ENCODE results near the gene RMDN2.

RMDN2 gene

DNA sequence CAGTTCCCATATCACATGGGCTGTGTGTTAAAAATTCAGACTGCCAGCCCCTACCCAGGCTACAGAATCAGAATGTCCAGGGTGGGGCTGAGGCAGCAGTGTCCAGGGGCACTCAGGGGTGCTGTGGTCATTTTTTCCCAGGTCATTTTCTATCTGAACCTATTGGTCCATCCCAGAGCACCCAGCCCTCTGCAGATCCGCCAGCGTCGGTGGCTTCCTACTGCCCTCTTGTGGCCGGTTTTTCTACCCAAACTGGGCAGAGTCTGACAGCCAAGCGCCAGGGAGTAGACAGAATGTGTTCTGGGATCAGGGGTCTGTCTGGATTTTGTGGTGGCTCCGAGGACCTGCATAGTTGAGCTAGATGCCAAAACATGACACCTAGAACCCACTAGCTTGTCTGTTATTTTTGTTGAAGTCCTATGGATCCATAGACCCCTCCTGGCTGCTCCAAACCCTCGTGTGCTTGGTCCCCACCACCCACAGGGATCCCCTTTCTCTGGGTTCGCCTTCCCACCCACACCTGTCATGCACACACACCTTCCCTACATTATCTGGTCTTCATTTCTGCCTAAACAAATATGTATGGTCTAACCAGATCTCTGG, 34.1 kb upstream of the RMDN2 start (continued):
- TF ChIP-seq, protein P1, sequence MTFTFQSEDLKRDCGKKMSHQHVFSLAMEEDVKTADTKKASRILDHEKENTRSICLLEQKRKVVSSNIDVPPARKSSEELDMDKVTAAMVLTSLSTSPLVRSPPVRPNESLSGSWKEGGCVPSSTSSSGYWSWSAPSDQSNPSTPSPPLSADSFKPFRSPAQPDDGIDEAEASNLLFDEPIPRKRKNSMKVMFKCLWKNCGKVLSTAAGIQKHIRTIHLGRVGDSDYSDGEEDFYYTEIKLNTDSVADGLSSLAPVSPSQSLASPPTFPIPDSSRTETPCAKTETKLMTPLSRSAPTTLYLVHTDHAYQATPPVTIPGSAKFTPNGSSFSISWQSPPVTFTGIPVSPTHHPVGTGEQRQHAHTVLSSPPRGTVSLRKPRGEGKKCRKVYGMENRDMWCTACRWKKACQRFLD (tag by site-specific recombination; IDR thresholded peaks at IDR 0.05): no peak
- TF ChIP-seq, protein P2, sequence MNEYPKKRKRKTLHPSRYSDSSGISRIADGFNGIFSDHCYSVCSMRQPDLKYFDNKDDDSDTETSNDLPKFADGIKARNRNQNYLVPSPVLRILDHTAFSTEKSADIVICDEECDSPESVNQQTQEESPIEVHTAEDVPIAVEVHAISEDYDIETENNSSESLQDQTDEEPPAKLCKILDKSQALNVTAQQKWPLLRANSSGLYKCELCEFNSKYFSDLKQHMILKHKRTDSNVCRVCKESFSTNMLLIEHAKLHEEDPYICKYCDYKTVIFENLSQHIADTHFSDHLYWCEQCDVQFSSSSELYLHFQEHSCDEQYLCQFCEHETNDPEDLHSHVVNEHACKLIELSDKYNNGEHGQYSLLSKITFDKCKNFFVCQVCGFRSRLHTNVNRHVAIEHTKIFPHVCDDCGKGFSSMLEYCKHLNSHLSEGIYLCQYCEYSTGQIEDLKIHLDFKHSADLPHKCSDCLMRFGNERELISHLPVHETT (tag by site-specific recombination; IDR thresholded peaks at IDR 0.05): no peak

DNA sequence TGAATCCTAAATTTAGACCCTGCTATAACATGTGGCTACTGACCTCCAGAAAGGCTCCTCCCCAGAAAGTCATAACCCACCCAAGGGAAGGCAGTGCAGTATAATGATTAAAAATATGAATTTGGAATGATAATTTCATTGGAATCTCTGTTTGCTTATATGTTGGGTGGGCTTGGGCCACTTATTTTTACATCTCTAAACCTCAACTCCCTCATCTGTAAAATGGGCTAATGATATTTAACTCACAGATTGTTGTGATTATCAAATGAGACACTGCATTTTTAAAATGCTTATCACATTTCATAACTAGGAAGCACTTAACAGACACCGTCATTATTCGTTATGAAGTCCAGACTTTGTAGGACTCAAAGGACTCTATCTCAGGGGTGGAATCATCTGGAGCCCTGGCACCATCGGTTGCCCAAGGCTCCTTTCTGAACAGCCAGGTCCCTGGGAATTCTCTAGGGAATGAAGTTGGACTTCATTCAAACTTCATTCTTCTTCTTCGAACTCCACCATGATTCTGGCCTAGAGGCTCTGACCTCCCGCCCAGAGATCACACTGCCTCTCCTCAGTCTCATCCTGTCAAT, 33.1 kb upstream of the RMDN2 start:
- Histone ChIP-seq H3K4me3 (ENCODE audit: low read depth, low read length) (no peak overlapping the region), H3K27ac (ENCODE audit: extremely low read depth, low read depth, low read length) (no peak overlapping the region), H3K4me1 (ENCODE audit: control insufficient read depth, insufficient read depth, low read length) (no peaks in the 10 kb centered on the region), H3K36me3 (ENCODE audit: control insufficient read depth in 2 of 2, insufficient read depth in 1 of 2, low read length in 2 of 2) (no peaks in the 10 kb centered on the region), H3K9me3 (ENCODE audit: control insufficient read depth, insufficient read depth, low read depth, low read length) (no peaks in the 10 kb centered on the region)
- TF ChIP-seq ZNF530 (tag by site-specific recombination; IDR thresholded peaks at IDR 0.05; ENCODE audit: low read depth) (no peak), ZFP69B (tag by site-specific recombination; IDR thresholded peaks at IDR 0.05) (no peak), ZSCAN16 (tag by site-specific recombination; IDR thresholded peaks at IDR 0.05) (no peak), ZNF266 (tag by site-specific recombination; IDR thresholded peaks at IDR 0.05; ENCODE audit: low read depth) (no peak), ZNF112 (tag by site-specific recombination; IDR thresholded peaks at IDR 0.05) (no peak), ZNF324 (tag by site-specific recombination; IDR thresholded peaks at IDR 0.05) (no peak)
- TF ChIP-seq, protein P3, sequence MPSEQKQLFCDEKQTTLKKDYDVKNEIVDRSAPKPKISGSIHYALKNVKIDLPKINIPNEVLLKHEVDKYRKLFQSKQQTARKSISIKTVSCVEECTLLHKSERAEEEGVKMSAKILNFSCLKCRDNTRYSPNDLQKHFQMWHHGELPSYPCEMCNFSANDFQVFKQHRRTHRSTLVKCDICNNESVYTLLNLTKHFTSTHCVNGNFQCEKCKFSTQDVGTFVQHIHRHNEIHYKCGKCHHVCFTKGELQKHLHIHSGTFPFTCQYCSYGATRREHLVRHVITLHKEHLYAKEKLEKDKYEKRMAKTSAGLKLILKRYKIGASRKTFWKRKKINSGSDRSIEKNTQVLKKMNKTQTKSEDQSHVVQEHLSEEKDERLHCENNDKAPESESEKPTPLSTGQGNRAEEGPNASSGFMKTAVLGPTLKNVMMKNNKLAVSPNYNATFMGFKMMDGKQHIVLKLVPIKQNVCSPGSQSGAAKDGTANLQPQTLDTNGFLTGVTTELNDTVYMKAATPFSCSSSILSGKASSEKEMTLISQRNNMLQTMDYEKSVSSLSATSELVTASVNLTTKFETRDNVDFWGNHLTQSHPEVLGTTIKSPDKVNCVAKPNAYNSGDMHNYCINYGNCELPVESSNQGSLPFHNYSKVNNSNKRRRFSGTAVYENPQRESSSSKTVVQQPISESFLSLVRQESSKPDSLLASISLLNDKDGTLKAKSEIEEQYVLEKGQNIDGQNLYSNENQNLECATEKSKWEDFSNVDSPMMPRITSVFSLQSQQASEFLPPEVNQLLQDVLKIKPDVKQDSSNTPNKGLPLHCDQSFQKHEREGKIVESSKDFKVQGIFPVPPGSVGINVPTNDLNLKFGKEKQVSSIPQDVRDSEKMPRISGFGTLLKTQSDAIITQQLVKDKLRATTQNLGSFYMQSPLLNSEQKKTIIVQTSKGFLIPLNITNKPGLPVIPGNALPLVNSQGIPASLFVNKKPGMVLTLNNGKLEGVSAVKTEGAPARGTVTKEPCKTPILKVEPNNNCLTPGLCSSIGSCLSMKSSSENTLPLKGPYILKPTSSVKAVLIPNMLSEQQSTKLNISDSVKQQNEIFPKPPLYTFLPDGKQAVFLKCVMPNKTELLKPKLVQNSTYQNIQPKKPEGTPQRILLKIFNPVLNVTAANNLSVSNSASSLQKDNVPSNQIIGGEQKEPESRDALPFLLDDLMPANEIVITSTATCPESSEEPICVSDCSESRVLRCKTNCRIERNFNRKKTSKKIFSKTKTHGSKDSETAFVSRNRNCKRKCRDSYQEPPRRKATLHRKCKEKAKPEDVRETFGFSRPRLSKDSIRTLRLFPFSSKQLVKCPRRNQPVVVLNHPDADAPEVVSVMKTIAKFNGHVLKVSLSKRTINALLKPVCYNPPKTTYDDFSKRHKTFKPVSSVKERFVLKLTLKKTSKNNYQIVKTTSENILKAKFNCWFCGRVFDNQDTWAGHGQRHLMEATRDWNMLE (tag by site-specific recombination; conservative IDR thresholded peaks at IDR 0.05; ENCODE audit: low read depth): no peak
- TF ChIP-seq, protein P4, sequence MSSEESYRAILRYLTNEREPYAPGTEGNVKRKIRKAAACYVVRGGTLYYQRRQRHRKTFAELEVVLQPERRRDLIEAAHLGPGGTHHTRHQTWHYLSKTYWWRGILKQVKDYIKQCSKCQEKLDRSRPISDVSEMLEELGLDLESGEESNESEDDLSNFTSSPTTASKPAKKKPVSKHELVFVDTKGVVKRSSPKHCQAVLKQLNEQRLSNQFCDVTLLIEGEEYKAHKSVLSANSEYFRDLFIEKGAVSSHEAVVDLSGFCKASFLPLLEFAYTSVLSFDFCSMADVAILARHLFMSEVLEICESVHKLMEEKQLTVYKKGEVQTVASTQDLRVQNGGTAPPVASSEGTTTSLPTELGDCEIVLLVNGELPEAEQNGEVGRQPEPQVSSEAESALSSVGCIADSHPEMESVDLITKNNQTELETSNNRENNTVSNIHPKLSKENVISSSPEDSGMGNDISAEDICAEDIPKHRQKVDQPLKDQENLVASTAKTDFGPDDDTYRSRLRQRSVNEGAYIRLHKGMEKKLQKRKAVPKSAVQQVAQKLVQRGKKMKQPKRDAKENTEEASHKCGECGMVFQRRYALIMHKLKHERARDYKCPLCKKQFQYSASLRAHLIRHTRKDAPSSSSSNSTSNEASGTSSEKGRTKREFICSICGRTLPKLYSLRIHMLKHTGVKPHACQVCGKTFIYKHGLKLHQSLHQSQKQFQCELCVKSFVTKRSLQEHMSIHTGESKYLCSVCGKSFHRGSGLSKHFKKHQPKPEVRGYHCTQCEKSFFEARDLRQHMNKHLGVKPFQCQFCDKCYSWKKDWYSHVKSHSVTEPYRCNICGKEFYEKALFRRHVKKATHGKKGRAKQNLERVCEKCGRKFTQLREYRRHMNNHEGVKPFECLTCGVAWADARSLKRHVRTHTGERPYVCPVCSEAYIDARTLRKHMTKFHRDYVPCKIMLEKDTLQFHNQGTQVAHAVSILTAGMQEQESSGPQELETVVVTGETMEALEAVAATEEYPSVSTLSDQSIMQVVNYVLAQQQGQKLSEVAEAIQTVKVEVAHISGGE (tag by site-specific recombination; conservative IDR thresholded peaks at IDR 0.05; ENCODE audit: low read depth): no peak
- CTCF ChIA-PET: interaction anchor here (0.6 to 2.9 kb wide), 18 partner anchors 9 to 669 kb away, joined by 3 to 24 read pairs (median 4); partner anchors contain the start of gene CYP1B1
- POLR2A ChIA-PET: no interaction called here

All from HEK293 (cell line).